ENCODE measurements around the gene THRB.

Gene THRB

GRCh38 chr3:24492971-24493551 is 1.6 kb downstream of the THRB start:
- peaks cover 4% of the 10 kb centered on the region for H3K4me1 Mint-ChIP-seq
- no peak for TF ChIP-seq CTCF (IDR thresholded peaks at IDR 0.05)

GRCh38 chr3:24490151-24490550 is 4.5 kb downstream of the THRB start:
- Mint-ChIP-seq H3K4me3 (no peak overlapping the region), H3K4me1 (peaks cover 4% of the 10 kb centered on the region), H3K36me3 (ENCODE audit: low read depth) (no peaks in the 10 kb centered on the region), H3K27ac (no peak overlapping the region), H3K9me3 (no peaks in the 10 kb centered on the region), H3K27me3 (ENCODE audit: low read depth, poor library complexity) (peaks cover 57% of the 10 kb centered on the region)
- DNase-seq = no peak
- TF ChIP-seq CTCF (IDR thresholded peaks at IDR 0.05) = no peak

More at GRCh38 chr3:24492971-24493551, 1.6 kb downstream of the THRB start:
- DNase-seq = no peak
- H3K27me3 Mint-ChIP-seq (ENCODE audit: low read depth, poor library complexity) = peaks cover 83% of the 10 kb centered on the region
- no peaks in the 10 kb centered on the region for H3K36me3 Mint-ChIP-seq (ENCODE audit: low read depth)
- H3K4me3 Mint-ChIP-seq = peak overlapping the region; percentile 92
- no peak overlapping the region for H3K27ac Mint-ChIP-seq
- no peaks in the 10 kb centered on the region for H3K9me3 Mint-ChIP-seq

DNA sequence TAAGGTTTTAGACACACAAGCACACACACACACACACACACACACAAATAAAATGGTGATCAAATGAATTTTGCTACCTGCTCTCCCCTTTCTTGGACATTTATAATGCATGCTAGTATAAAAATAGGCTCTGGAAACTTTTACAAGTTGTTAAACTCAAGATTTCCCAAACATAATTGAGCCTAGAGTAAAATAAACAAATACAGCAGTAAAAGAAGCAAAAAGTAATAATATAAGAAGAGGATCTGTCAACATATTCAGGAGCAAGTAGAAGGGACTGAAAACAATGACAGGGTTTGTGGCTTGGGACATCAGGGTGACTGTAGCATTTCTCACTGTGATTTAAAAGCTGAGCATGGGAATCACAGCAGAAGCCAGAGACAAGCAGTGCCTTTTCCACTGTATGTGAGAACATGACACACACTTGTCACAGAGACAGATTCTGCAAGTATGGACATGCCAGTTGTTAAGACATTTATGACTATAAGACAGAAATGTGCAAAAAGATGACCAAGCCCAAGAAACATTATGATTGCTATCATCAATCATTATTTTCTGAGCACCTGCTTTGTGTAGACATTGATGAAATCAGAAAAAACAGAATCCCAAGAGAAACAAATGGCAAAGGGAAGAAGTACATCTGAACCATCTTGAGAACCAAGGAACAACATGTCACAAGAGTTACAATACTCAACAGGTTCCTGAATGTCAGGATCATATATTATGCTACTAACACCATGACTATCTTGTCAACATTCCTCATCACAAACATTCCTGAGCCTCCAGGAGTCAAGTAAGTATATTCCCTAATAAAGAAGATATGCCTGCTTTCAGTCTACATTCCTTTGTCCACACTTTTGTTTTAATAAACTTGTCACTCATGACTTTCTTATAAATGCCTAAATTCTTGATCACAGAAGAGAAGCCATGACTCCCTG is 7.1 kb downstream of the THRB start:
- TF ChIP-seq CTCF (IDR thresholded peaks at IDR 0.05) = no peak
- no peak for DNase-seq
- Mint-ChIP-seq H3K4me1 (no peaks in the 10 kb centered on the region), H3K27me3 (ENCODE audit: low read depth, poor library complexity) (peaks cover 36% of the 10 kb centered on the region), H3K9me3 (no peaks in the 10 kb centered on the region), H3K27ac (no peak overlapping the region), H3K4me3 (no peak overlapping the region), H3K36me3 (ENCODE audit: low read depth) (no peaks in the 10 kb centered on the region)

DNA sequence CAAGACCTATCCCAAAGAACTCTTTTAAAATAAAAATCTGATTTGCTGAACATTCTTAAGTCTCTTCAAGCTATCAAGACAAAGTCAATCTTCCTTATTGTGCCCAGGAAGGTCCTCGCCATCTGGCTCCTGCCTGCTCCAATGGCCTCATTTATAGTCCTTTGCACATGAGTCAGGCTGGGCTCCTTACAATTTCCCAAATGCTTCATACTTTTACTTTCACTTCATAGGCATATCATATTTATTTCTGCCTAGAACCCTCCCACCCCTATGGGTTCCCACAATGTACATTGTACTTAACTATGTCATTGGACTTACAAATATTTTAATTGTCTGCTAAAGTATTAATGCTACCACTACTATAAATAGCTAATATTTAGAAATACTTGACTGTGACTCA is 9.1 kb downstream of the THRB start:
- H3K36me3 Mint-ChIP-seq (ENCODE audit: low read depth) = no peaks in the 10 kb centered on the region
- no peak for TF ChIP-seq CTCF (IDR thresholded peaks at IDR 0.05)
- H3K9me3 Mint-ChIP-seq = no peaks in the 10 kb centered on the region
- H3K4me1 Mint-ChIP-seq = no peaks in the 10 kb centered on the region
- H3K27me3 Mint-ChIP-seq (ENCODE audit: low read depth, poor library complexity) = peaks cover 20% of the 10 kb centered on the region
- no peak overlapping the region for H3K4me3 Mint-ChIP-seq
- no peak overlapping the region for H3K27ac Mint-ChIP-seq
- DNase-seq = no peak

DNA sequence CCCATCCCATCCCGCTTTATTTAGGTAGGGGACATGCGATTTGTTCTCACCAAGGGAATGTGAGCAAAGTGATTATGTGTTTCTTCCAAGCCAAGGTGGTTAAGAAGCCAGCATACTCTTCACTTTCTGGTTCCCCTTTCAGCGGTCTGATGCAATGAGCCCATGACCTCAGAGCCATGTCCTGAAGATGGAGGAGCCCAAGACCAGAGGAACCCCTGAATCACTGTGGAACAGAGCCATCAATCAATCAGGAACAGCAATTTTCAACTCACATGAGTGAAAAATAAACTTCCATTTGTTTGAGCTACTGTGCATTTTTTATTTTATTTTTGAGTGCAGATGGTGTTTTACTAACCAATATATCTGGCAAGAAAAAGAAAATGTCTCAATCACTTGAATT is 10.8 kb downstream of the THRB start:
- Mint-ChIP-seq H3K9me3 (no peaks in the 10 kb centered on the region), H3K4me3 (no peak overlapping the region), H3K27me3 (ENCODE audit: low read depth, poor library complexity) (peaks cover 21% of the 10 kb centered on the region), H3K36me3 (ENCODE audit: low read depth) (no peaks in the 10 kb centered on the region), H3K27ac (no peak overlapping the region), H3K4me1 (no peaks in the 10 kb centered on the region)
- no peak for DNase-seq
- no peak for TF ChIP-seq CTCF (IDR thresholded peaks at IDR 0.05)
